Measurements from ENCODE around the gene IFRD1. TPM values are rescaled to one million over a fixed set of nuclear protein-coding genes. Genes with fewer than 3 reads are reported as not detected.

Gene IFRD1
- total RNA-seq, 2 experiments from 2014 or later: 198 to 205 TPM

DNA sequence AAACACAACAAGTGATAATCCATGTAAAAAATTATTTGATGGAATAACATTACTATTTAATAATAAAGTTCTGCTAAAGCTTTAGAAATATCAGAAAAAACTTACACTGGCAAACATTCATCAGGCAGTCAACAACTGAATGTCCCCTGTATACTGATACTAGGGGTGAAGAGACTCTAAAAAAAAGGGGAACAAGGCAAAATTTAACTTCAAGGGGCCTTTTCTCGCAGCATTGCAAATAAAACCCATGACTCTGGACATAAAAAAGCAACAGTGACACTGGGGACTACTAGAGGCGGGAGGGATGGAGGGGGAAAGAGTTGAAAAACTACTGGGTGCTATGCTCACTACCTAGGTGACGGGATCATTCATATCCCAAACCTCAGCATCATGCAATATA, 5.8 kb upstream of the IFRD1 start:
- H3K27ac ChIP-seq (ENCODE audit: low read depth in 1 of 2, low read length in 2 of 2): no peak overlapping the region
- H3K27me3 ChIP-seq (ENCODE audit: control insufficient read depth in 1 of 2, insufficient read depth in 2 of 2, low read length in 2 of 2): no peaks in the 10 kb centered on the region
- CTCF ChIA-PET: no interaction called here
- Mint-ChIP-seq H3K4me1 (ENCODE audit: low read depth) (peaks cover 11% of the 10 kb centered on the region), H3K9me3 (no peaks in the 10 kb centered on the region), H3K27ac (no peak overlapping the region), H3K27me3 (no peaks in the 10 kb centered on the region), H3K36me3 (ENCODE audit: low read depth) (no peaks in the 10 kb centered on the region), H3K4me3 (no peak overlapping the region)
- DNase-seq (no peak), ATAC-seq (ENCODE audit: poor library complexity) (no peak)
- no peaks in the 10 kb centered on the region for H3K9me3 ChIP-seq (ENCODE audit: control insufficient read depth in 1 of 2, insufficient read depth in 1 of 2, low read length in 2 of 2)
- POLR2A ChIA-PET: no interaction called here
- no peak overlapping the region for H3K4me3 ChIP-seq (ENCODE audit: low read length)
- intact Hi-C loops (cut with DNase I, micrococcal nuclease): no loop called here
- TF ChIP-seq, protein P1, sequence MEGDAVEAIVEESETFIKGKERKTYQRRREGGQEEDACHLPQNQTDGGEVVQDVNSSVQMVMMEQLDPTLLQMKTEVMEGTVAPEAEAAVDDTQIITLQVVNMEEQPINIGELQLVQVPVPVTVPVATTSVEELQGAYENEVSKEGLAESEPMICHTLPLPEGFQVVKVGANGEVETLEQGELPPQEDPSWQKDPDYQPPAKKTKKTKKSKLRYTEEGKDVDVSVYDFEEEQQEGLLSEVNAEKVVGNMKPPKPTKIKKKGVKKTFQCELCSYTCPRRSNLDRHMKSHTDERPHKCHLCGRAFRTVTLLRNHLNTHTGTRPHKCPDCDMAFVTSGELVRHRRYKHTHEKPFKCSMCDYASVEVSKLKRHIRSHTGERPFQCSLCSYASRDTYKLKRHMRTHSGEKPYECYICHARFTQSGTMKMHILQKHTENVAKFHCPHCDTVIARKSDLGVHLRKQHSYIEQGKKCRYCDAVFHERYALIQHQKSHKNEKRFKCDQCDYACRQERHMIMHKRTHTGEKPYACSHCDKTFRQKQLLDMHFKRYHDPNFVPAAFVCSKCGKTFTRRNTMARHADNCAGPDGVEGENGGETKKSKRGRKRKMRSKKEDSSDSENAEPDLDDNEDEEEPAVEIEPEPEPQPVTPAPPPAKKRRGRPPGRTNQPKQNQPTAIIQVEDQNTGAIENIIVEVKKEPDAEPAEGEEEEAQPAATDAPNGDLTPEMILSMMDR (IDR thresholded peaks at IDR 0.05): no peak
- no peaks in the 10 kb centered on the region for H3K36me3 ChIP-seq (ENCODE audit: insufficient read depth, low read length)
- peaks cover 3% of the 10 kb centered on the region for H3K4me1 ChIP-seq (ENCODE audit: insufficient read depth, low read length)

DNA sequence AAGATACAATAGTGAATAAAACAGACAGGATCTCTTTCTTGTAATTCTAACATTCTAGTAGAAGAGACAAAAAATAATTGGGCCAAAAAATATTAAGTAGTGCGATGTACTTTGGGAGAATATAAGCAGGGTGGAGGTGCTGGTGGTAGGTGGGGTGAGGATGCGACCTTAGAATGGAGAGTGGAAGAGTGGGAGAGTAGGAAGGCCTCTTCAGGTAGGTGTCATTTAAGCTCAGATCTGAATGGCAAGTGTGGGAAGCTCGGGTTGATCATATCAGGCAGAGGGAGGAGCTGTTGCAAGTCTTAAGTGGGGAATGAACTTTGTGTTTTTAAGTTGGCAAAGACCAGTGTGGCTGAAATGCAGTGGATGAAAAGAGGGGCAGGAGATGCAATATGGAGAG, 3.8 kb upstream of the IFRD1 start:
- ATAC-seq (ENCODE audit: poor library complexity): no peak
- intact Hi-C loops (cut with DNase I, micrococcal nuclease): loop anchor here in 1 of 2 experiments (2.0 to 5.0 kb wide), 2 partner anchors 54 to 346 kb away; partner anchors contain the start of gene TMEM168
- peaks cover 26% of the 10 kb centered on the region for H3K4me1 Mint-ChIP-seq (ENCODE audit: low read depth)

DNA sequence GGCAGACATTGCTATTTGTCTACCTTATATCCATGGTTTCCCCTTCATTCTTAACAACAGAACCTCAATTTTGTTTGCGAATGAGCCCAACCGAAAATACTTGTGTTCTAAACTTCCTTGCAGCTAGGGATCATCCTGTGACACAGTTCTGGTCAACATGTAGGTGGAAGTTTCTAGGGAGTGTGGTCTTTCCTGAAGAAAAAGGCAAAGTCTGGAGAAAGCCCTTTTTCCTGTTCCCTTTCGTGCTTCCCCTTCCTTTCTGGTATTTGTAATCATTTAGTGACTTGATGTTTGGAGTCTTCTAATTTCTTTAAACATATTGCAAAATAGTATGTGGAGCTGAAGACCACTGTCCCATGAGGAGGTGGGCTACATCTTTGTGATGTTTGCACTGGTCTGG, 2.9 kb upstream of the IFRD1 start:
- intact Hi-C loops (cut with DNase I, micrococcal nuclease): loop anchor here in 1 of 2 experiments (2.0 to 5.0 kb wide), 2 partner anchors 55 to 345 kb away; partner anchors contain the start of gene TMEM168
- Histone ChIP-seq H3K4me1 (ENCODE audit: insufficient read depth, low read length) (peaks cover 23% of the 10 kb centered on the region), H3K27ac (ENCODE audit: low read depth in 1 of 2, low read length in 2 of 2) (no peak overlapping the region), H3K4me3 (ENCODE audit: low read length) (no peak overlapping the region), H3K9me3 (ENCODE audit: control insufficient read depth in 1 of 2, insufficient read depth in 1 of 2, low read length in 2 of 2) (no peaks in the 10 kb centered on the region), H3K36me3 (ENCODE audit: insufficient read depth, low read length) (no peaks in the 10 kb centered on the region), H3K27me3 (ENCODE audit: control insufficient read depth in 1 of 2, insufficient read depth in 2 of 2, low read length in 2 of 2) (no peaks in the 10 kb centered on the region)
- DNase-seq (no peak), ATAC-seq (ENCODE audit: poor library complexity) (no peak)
- POLR2A ChIA-PET: no interaction called here
- peaks cover 36% of the 10 kb centered on the region for H3K4me1 Mint-ChIP-seq (ENCODE audit: low read depth)
- no peak overlapping the region for H3K4me3 Mint-ChIP-seq
- peaks cover 22% of the 10 kb centered on the region for H3K36me3 Mint-ChIP-seq (ENCODE audit: low read depth)
- H3K27ac Mint-ChIP-seq: no peak overlapping the region
- TF ChIP-seq, protein P1 (IDR thresholded peaks at IDR 0.05): no peak
- no peaks in the 10 kb centered on the region for H3K27me3 Mint-ChIP-seq
- no peaks in the 10 kb centered on the region for H3K9me3 Mint-ChIP-seq
- CTCF ChIA-PET: no interaction called here

More for the DNA sequence above, 3.8 kb upstream of the IFRD1 start:
- ChIA-PET POLR2A (no interaction called here), CTCF (no interaction called here)
- H3K36me3 ChIP-seq (ENCODE audit: insufficient read depth, low read length): no peaks in the 10 kb centered on the region
- peaks cover 16% of the 10 kb centered on the region for H3K36me3 Mint-ChIP-seq (ENCODE audit: low read depth)
- no peak for DNase-seq
- H3K27me3 ChIP-seq (ENCODE audit: control insufficient read depth in 1 of 2, insufficient read depth in 2 of 2, low read length in 2 of 2): no peaks in the 10 kb centered on the region
- no peak overlapping the region for H3K27ac Mint-ChIP-seq
- H3K4me3 ChIP-seq (ENCODE audit: low read length): no peak overlapping the region
- H3K4me3 Mint-ChIP-seq: no peak overlapping the region
- no peaks in the 10 kb centered on the region for H3K27me3 Mint-ChIP-seq
- H3K4me1 ChIP-seq (ENCODE audit: insufficient read depth, low read length): peaks cover 14% of the 10 kb centered on the region
- TF ChIP-seq, protein P1 (IDR thresholded peaks at IDR 0.05): no peak
- no peaks in the 10 kb centered on the region for H3K9me3 ChIP-seq (ENCODE audit: control insufficient read depth in 1 of 2, insufficient read depth in 1 of 2, low read length in 2 of 2)
- no peak overlapping the region for H3K27ac ChIP-seq (ENCODE audit: low read depth in 1 of 2, low read length in 2 of 2)
- no peaks in the 10 kb centered on the region for H3K9me3 Mint-ChIP-seq
